ENCODE measurements around the gene JAZF1.

- TF ChIP-seq, protein P1, sequence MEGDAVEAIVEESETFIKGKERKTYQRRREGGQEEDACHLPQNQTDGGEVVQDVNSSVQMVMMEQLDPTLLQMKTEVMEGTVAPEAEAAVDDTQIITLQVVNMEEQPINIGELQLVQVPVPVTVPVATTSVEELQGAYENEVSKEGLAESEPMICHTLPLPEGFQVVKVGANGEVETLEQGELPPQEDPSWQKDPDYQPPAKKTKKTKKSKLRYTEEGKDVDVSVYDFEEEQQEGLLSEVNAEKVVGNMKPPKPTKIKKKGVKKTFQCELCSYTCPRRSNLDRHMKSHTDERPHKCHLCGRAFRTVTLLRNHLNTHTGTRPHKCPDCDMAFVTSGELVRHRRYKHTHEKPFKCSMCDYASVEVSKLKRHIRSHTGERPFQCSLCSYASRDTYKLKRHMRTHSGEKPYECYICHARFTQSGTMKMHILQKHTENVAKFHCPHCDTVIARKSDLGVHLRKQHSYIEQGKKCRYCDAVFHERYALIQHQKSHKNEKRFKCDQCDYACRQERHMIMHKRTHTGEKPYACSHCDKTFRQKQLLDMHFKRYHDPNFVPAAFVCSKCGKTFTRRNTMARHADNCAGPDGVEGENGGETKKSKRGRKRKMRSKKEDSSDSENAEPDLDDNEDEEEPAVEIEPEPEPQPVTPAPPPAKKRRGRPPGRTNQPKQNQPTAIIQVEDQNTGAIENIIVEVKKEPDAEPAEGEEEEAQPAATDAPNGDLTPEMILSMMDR (IDR thresholded peaks at IDR 0.05): no peak
- TF ChIP-seq POLR2A (IDR thresholded peaks at IDR 0.05): no peak
Measured at GRCh38 chr7:28136420-28136819, 44.2 kb downstream of the JAZF1 start.
